Measurements from ENCODE around the gene GPR135. TPM values are rescaled to one million over a fixed set of nuclear protein-coding genes. Genes with fewer than 3 reads are reported as not detected.

Gene GPR135, protein sequence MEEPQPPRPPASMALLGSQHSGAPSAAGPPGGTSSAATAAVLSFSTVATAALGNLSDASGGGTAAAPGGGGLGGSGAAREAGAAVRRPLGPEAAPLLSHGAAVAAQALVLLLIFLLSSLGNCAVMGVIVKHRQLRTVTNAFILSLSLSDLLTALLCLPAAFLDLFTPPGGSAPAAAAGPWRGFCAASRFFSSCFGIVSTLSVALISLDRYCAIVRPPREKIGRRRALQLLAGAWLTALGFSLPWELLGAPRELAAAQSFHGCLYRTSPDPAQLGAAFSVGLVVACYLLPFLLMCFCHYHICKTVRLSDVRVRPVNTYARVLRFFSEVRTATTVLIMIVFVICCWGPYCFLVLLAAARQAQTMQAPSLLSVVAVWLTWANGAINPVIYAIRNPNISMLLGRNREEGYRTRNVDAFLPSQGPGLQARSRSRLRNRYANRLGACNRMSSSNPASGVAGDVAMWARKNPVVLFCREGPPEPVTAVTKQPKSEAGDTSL
- polyA plus RNA-seq = 1 to 10 TPM in 1 of 3 donors, under 1 TPM in 2; 0.43 to 1.3 (median 0.79) TPM

DNA sequence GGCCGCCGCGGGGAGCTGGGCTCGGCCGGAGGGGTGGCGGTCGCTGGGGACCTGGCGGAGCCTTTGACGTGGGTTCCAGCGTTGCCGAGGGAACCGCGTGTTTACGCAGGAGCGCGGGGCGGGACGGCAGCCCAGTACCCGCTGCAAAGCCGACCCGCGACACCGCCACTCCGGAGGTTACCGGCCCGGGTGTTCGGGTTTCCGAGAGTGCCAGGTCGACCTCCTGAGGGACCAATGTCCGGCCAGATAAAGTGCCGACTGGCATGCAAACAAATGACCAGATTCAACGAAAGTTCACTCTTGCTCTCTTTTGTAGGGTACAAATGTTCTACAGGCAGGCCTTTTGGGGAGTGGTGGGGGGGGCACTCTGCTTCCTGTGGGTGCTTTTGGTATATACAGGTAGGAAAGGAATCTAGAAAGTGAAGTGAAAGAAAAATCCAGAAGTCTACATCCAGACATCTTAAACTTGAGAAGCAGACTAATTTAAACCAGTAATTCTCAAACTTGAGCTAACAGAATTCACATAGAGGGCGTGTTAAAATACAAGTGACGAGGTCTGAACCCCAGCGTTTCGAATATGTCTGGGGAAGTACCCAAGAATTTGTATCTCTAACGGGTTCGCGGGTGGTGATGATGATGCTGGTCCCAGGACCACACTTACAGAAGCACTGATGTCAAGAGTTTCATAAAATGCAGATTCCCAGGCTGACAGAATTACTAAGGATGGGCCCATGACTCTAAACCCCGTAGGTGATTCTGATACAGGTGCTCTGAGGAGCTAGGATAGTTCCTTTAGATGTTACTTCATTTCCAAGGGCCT is at the start of gene GPR135:
Gene GPR135, minus strand, starts transcription at position 65 of the 820 bp plus-strand sequence. CDS start 154 bp downstream, outside the sequence.
- 19 to 21% (median 19%) methylated on average over 32 to 40 of the region's 40 CpGs for WGBS, 3 donors
- no peak within 1 kb of the TSS for H3K27ac ChIP-seq (ENCODE audit: low read depth, low read length)

DNA sequence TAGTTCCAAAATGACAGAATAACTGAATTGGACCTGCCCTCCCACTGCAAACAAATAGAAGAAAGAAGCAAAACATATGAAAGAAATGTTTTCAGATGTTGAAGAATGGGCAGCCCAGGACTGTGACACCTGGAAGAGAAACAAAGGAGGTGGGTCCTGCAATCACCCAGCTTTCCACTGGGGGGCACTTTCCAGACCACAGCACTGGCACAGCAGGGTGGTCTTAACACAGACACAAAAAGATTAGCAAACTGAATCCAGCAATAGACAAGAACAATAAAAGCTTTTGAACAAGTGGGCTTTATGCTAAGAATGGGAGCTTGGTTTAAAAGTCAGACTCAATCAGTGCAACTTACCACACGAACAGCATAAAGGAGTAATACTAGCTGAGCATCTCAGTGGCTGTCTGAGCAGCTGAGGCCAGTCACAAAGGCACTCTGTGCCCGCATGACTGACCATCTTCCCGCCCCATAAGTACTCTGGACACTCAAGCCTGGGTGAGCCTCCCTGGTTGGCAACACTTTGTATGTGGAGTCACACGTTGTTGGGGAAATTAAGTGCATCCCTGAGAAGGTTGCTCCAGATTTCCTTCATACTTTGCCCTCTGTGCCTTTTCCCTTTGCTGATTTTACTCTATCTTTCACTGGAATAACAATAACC is 46.9 kb upstream of the GPR135 start:
- 73 to 87% (median 76%) methylated on average over 4 of the region's 4 CpGs for WGBS, 3 donors
- H3K27ac ChIP-seq (ENCODE audit: low read depth, low read length) = no peak overlapping the region

DNA sequence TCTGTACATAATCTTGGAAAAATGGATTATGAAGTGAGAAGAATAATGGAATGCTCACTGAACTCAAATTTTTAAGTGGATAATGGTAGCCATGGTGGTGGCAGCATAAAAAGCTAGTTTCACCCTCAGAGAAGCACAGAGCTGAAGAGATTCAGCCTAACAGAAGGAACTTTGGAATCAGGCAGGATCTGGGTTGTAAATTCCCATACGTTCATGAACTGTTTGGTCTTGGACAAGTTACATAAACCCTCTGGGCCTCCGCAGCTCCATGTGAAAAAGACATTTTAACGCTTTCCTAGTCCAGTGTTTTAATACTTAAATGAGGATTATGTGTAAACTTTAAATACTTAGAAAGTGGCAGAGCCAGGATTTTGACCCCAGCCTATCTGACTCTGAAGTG is 45.8 kb upstream of the GPR135 start:
- WGBS, 3 donors = 33 to 62% (median 37%) methylated on average over 3 of the region's 3 CpGs
- H3K27ac ChIP-seq (ENCODE audit: low read depth, low read length) = no peak overlapping the region

DNA sequence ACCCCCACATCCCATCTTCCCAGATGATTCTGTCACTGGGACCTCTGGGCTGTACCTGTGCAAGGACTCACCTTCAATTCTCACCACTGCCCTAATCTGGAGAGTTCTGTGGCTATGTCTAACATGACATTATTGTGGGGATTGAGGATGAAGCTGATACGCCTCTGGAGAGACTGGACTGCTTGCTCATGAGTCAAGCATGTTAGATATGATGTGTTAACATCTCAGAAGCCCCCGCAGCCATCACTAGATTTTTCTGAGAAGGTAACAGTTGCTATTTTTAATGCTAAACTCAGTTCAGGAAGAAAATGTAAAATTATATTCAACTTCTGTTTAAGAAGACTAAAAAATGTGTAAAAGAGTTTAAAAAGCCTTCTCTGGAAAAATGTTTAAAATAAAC is 44.8 kb upstream of the GPR135 start:
- H3K27ac ChIP-seq (ENCODE audit: low read depth, low read length) = no peak overlapping the region
- WGBS, 3 donors = 87 to 90% (median 87%) methylated on average over 2 of the region's 2 CpGs

DNA sequence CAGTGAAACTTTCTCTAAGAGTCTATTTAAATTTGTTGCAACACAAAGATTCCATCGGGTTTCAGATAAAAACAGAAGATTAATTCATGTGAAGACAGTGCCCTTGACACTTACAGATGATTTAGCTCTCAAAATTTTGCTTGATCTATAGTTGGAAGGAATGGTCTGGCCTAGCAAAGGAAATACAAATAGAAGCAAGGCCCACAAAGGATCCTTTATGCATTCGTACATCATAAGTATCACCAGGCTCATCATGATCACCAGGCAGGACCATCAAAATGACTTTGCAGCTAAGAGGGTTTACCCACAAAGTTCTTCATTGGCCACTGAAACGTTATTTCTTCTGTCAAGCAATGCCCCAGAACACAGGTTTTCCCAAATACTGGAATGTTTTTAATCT is 43.9 kb upstream of the GPR135 start:
- H3K27ac ChIP-seq (ENCODE audit: low read depth, low read length) = no peak overlapping the region
- WGBS, 3 donors = 73 to 87% (median 80%) methylated on average over 3 of the region's 3 CpGs

DNA sequence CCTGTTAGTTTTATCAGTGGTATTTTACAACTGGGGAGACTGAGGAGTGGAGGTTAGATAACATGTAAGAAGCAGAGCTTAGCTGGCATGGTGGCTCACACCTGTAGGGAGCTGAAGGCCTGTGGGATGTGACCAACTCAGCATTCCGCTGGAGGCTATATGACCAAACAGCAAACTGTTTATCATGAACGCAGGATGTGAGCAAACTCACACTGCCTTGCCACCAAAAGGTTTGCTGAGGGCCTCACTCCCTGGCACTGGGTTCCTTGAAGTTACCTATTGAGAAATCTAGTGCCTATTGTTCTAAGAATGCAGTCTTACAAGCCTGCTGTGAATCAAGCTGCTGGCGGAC is 42.5 kb upstream of the GPR135 start:
- WGBS, 3 donors = 83 to 97% (median 89%) methylated on average over 3 of the region's 3 CpGs
- H3K27ac ChIP-seq (ENCODE audit: low read depth, low read length) = no peak overlapping the region

DNA sequence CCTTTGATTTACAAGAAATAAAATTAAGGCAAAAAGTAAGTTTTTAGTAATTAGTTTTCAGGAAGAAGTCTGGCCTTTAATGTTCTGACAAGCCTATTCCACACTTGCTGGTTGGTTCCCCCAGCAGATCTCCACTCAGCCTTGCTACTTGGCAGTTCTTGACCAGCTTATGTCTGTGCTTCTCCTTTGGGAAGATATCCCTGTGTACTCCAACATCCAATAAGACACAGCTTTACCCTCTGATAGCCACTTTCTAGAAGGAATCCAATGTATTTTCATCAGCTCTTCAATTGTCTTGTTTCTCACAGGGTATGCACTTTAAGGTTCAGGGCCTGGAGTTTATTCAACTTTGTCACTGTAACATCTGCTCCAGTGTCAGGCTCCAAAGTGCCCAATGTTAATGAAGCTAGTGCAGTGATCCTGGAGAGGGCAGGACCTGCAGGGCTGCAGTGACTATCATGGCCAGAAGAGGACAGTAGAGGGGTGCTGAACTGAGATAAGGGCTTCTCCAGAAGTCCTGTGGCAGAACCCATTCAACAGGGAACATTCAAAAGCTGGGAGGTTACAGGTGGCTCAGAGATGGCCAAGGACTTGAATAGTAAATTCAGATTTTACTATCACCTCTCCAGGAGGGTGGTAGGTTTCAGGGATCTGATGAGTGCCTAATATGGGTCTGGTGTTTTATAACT is 42.0 kb upstream of the GPR135 start:
- H3K27ac ChIP-seq (ENCODE audit: low read depth, low read length) = no peak overlapping the region

DNA sequence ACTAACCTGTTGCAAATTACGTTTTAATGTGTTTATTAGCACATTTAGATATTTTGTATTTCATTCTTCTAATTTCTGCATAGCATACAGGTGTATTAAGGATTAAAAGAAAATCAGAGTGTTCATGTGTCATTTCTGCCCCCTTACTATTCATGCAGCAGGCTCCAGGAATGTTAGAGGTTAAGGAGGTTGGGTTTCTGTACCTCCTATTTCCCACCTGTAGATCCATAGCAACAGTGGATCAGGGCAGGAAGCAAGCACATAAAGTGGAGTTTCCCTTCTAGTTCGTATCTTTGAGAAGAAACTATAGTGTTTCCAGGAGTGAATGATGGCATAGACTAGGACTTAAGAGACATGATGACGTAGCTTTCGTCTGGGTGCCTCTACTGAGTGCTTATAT is 38.1 kb upstream of the GPR135 start:
- WGBS, 3 donors = 78 to 93% (median 88%) methylated on average over 4 of the region's 4 CpGs
- H3K27ac ChIP-seq (ENCODE audit: low read depth, low read length) = no peak overlapping the region

DNA sequence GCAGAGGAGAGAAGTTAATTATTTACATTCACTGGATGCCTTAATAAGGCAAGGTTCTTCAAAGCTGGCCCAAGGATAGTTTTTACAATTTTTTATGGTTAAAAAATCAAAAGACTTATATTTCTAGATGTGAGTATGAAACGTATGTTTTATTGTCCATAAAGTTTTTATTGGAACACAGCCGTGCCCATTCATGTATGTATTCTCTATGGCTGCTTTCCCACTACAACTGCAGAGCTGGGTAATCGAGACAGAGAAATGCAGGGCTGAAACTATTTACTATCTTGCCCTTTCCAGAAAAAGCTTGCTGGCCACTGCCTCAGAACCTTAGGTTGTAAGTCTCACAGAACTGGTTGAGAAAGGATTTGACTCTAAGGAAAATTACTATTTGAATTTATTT is 35.6 kb upstream of the GPR135 start:
- H3K27ac ChIP-seq (ENCODE audit: low read depth, low read length) = no peak overlapping the region
- 84 to 94% (median 87%) methylated on average over 3 of the region's 3 CpGs for WGBS, 3 donors

DNA sequence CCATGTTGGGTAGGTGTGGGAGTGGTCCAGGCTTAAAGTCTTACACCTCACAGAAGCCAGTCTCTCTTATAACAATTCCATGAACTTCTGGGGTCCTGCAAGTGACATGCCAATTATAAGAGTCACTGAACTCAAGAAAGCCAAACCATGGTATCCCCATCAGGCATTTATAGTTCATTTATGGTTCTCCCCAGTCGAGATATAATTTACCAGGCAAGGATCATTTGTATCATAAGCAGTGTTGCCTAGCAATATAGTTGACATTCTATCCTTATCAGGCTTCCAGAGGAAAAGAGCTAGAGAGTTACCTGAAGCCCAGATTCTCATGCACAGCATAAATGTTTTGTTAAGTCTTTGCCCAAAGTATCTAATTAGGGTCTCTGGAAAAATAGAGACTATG is 27.2 kb upstream of the GPR135 start:
- 58 to 97% (median 85%) methylated on average over 1 of the region's 1 CpG for WGBS, 3 donors

DNA sequence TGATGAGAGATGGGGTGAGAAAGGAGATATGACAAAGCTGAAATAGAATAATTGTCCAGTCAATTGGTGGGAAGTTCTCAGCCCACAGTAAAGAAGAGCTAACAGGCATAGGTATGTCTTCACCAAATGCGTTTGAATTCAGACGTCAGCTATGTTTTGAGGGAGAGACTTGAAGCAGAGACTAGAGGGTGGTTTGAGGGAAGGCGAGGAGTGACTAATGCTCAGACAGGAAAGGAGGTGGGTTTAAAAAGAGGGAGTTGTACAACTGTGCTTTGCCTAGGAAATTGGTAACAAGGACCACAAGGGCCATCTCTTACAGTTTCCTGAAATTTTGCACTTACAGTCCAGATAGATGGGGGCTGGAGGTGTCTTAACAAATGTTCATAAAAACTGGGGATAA is 25.6 kb upstream of the GPR135 start:
- WGBS, 3 donors = 75 to 91% (median 78%) methylated on average over 3 of the region's 3 CpGs
- no peak overlapping the region for H3K27ac ChIP-seq (ENCODE audit: low read depth, low read length)

More for the DNA sequence above, 27.2 kb upstream of the GPR135 start:
- no peak overlapping the region for H3K27ac ChIP-seq (ENCODE audit: low read depth, low read length)

DNA sequence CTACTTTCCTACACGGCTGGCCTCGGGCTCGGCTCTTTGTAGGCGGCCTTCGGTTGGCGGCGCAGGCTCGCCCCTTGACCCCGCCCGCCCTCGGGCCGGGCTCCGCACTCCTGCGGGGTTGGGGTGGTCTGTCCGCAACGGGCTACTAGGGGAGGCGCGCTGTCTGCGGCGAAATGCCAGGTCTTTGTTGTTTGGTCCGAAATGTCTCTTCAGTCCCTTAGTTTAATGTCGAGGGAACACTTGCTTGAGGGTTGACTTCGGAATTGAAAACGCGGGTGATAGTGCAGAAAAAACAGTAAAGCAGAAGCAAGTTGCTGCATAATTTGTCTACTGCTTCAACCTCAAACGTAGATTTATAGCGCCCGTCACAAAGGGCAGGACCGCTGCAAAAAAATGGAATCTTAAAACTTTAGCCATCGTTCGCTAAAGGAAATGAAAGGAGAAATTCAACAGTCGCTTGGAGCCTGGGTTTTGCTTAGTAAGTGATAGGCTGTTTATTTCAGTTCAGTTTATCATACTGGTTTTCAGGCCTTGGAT is 19.5 kb upstream of the GPR135 start:
- 0 to 1% (median 0%) methylated on average over 32 of the region's 32 CpGs for WGBS, 3 donors
- H3K27ac ChIP-seq (ENCODE audit: low read depth, low read length) = no peak overlapping the region

DNA sequence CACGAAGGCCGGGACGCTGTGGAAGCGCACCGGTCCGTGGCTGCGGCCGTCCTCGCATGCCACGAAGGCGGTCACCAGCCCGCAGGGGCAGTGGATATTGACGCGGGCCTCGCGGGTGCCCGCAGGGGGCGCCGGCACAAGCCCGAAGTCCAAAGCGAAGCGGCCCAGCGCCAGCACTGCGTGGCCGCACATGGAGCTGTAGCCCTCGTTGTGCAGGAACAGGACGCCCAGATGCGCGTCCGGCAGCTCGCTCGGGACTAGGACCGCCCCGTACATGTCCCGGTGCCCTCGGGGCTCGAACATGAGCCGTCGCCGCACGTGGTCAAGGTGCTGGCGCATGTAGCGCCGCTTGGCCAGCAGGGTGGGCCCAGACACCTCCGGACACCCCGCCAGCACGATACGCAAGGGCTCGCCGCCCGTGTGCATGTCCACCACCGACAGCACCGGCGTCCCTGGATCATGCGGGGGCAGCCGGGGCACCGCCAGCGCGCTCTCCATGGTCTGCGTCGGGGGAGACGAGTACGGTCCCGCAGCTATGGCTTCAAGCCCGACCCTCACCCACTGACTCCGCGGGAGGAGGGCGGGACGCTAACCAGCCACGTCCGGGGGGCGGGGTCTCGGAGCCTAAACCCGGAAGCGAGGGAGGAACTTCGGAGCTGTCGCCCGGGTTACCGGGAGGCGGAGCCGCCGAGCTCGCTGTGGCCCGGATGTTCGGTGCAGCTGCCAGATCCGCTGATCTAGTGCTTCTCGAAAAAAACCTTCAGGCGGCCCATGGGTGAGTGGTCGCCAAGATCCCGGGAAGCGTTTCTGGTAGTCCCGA is 18.8 kb upstream of the GPR135 start, which contains the start of the genes JKAMP and L3HYPDH:
Gene JKAMP, plus strand, starts transcription at position 699 of the 820 bp plus-strand sequence. Its CDS starts 73 bp downstream, at position 772.
Gene L3HYPDH, minus strand, starts transcription at position 590 of the 820 bp plus-strand sequence. Its CDS starts 92 bp downstream, at position 498.
- WGBS, 3 donors = 0% methylated on average over 80 to 92 of the region's 92 CpGs
- H3K27ac ChIP-seq (ENCODE audit: low read depth, low read length) = no peak within 1 kb of the TSS

DNA sequence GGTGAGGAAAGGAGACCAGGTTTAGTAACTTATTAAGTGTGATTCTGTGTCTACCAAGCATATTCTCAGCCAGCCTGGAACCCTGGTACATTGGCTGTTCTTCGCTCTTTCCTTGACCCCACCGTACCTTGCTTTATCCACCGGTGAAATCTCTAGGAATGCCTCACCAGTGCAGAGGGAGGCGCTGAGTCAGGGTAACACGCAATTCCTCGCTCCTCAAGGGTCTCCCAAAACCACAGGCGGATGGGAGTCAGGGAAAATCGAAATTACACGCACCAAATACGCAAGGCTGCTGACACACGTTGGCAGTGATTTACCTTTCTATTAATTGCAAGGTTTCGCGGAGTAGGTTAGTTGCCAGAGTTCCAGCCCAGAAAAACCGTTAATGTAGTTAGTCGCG is 18.2 kb upstream of the GPR135 start:
- H3K27ac ChIP-seq (ENCODE audit: low read depth, low read length) = no peak overlapping the region
- 1 to 4% (median 4%) methylated on average over 16 of the region's 16 CpGs for WGBS, 3 donors

DNA sequence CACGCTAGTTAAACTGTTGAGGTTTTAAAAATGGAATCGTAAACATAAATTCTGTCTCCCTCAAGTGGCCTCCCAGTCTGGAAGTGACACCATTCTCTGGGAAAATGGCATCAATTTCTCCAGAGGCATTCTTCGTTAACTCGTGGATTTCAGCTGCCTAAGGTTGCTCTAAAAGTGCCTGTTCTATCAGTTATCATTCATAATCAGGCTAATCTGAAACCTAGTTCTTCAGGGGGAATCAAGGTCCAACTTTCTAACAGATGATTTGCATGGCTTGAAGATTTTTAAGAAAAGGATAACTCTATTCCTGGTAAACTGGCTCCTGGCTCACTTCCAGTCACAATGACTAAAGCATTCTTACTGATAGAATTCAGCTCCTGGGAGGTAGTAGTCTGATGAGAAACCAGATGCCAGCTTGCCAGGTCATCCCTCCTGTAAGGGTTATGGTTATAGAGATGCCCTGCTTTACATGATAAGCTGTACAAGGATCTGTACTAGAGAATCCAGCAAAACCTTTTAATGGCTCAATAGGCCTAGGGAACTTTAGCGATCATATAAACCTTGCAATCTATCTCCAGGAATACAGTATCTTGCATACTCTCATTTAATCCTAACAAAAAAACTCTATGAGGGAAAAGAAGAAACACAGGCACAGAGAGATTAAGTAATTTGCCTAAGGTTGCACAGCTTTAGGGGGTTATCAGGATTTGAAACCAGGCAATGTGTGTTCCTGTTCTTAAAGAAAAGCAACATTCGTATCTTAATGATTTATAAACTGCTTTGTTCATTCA is 17.6 kb upstream of the GPR135 start:
- no peak overlapping the region for H3K27ac ChIP-seq (ENCODE audit: low read depth, low read length)
- 40 to 63% (median 41%) methylated on average over 6 of the region's 6 CpGs for WGBS, 3 donors

DNA sequence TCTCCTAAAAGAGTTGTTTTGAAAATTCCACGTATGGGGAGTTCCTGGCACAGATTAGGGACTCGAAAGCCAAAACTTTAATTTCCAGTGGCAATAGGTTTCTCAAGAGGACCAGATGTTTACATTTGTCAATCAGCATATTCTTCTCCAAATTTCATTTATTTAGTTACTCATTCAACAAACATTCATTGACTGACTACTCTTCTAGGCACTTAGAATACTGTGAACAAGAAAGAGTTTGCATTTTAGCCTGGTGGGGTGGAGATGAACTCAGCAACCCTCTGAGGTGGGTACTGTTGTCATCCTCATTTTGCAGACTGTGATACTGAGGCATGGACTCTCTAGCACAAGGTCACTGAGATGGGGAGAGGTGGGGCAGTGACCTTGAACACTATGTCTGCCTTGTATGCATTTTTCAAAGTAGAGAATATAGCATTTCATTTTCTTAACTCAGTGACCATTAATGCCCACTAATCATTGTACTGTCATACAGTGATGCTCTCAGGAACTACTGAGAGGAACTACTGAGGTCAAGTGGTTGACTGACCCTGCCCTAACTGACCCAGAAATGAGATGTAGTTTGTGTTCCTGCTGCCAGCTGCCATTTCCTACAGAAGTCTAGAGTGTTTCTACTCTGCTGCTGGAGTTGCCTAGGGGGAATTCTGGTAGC is 16.8 kb upstream of the GPR135 start:
- WGBS, 3 donors = 28 to 47% (median 39%) methylated on average over 2 of the region's 2 CpGs
- H3K27ac ChIP-seq (ENCODE audit: low read depth, low read length) = no peak overlapping the region

Measured in adipose tissue (tissue), 3 donors.